NCI-H2196 treated with DMSO at 0.1 percent for 48 hours (cell line): ENCODE results near the gene ARMC3.
"Not testable (repeated sequence)": the region's sequence is repeated elsewhere in the genome, so short reads cannot be mapped to it uniquely, and the experiment has no call there.

ENCODE experiments used
- DNase-seq: peaks from one replicate; lab custom pipeline; 2025; ENCODE audit not compliant: unreplicated experiment; lab: John Stamatoyannopoulos, UW

ARMC3 gene

GRCh38 chr10:23070913-23071218 lies 143.0 kb downstream of the ARMC3 start:
- DNase-seq = no peak

- DNase-seq = not testable (repeated sequence)
Observed at GRCh38 chr10:23072593-23072992, 144.7 kb downstream of the ARMC3 start.

GRCh38 chr10:23073527-23073926 lies 145.7 kb downstream of the ARMC3 start:
- no peak for DNase-seq

- DNase-seq = no peak
Observed at GRCh38 chr10:23075672-23076071, 147.8 kb downstream of the ARMC3 start.

GRCh38 chr10:23078114-23078513 lies 150.3 kb downstream of the ARMC3 start:
- DNase-seq = no peak

GRCh38 chr10:23079700-23080099 lies 151.8 kb downstream of the ARMC3 start:
- no peak for DNase-seq

- DNase-seq = no peak
Observed at GRCh38 chr10:23080262-23080661, 152.4 kb downstream of the ARMC3 start.

GRCh38 chr10:23081221-23081750 lies 153.4 kb downstream of the ARMC3 start:
- no peak for DNase-seq

- DNase-seq = no peak
Observed at GRCh38 chr10:23081891-23082290, 154.0 kb downstream of the ARMC3 start.
